T-helper 1 cell treated with Interleukin-12 subunit alpha and Interleukin-12 subunit beta and Interleukin-4 antibody, amounts not matched to agents 30 μg/mL and 1 μg/mL, for 36 hours (primary cell): ENCODE results near the gene TIMM10.

ENCODE experiments used
- H3K27ac Mint-ChIP-seq: one replicate; pipeline ENCODE4 v1.8.0; 2021; ENCODE audit warnings: mild to moderate bottlenecking, mixed read lengths
- H3K27me3 Mint-ChIP-seq: one replicate; pipeline ENCODE4 v1.8.0; 2021; ENCODE audit warnings: low read depth, mixed read lengths
- H3K36me3 Mint-ChIP-seq: one replicate; pipeline ENCODE4 v1.8.0; 2021; ENCODE audit warnings: low read depth, mixed read lengths
- H3K4me1 Mint-ChIP-seq: one replicate; pipeline ENCODE4 v1.8.0; 2021; ENCODE audit warnings: low read depth, mixed read lengths
- H3K4me3 Mint-ChIP-seq: one replicate; pipeline ENCODE4 v1.8.0; 2021; ENCODE audit warnings: mild to moderate bottlenecking, moderate library complexity, mixed read lengths
- H3K9me3 Mint-ChIP-seq: one replicate; pipeline ENCODE4 v1.8.0; 2021; ENCODE audit warnings: mixed read lengths

TIMM10 gene

DNA sequence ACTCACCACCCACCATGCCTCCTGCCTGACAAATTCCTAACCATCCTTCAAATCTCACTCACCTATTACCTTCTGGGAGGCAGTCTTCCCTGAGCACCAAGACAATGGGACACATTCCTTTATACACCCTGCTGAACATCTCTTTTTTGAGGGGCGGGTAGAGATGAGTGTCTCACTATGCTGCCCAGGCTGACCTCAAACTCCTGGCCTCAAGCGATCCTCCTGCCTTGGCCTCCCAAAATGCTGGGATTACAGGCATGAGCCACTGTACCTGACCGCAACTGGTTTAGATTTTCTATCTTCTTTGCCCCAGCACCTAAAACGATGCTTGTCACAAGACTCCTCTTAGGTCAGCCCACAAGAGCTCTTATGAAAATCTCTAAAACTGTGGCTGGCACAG lies 7.1 kb downstream of the TIMM10 start:
- no peaks in the 10 kb centered on the region for H3K27me3 Mint-ChIP-seq
- H3K36me3 Mint-ChIP-seq = peaks cover 10% of the 10 kb centered on the region
- H3K4me3 Mint-ChIP-seq = no peak overlapping the region
- no peaks in the 10 kb centered on the region for H3K9me3 Mint-ChIP-seq
- H3K4me1 Mint-ChIP-seq = peaks cover 11% of the 10 kb centered on the region
- H3K27ac Mint-ChIP-seq = no peak overlapping the region

GRCh38 chr11:57521116-57521515 lies 9.4 kb downstream of the TIMM10 start:
- peaks cover 4% of the 10 kb centered on the region for H3K27me3 Mint-ChIP-seq
- H3K36me3 Mint-ChIP-seq = peaks cover 5% of the 10 kb centered on the region
- H3K4me3 Mint-ChIP-seq = no peak overlapping the region
- H3K27ac Mint-ChIP-seq = no peak overlapping the region
- no peaks in the 10 kb centered on the region for H3K9me3 Mint-ChIP-seq
- H3K4me1 Mint-ChIP-seq = peaks cover 1% of the 10 kb centered on the region

- peaks cover 8% of the 10 kb centered on the region for H3K27me3 Mint-ChIP-seq
- H3K9me3 Mint-ChIP-seq = no peaks in the 10 kb centered on the region
- H3K36me3 Mint-ChIP-seq = no peaks in the 10 kb centered on the region
- H3K27ac Mint-ChIP-seq = peak overlapping the region; percentile 83
- peaks cover 15% of the 10 kb centered on the region for H3K4me1 Mint-ChIP-seq
- H3K4me3 Mint-ChIP-seq = peak overlapping the region; percentile 87
These were observed 14.5 kb downstream of the TIMM10 start for GRCh38 chr11:57516061-57516443.

DNA sequence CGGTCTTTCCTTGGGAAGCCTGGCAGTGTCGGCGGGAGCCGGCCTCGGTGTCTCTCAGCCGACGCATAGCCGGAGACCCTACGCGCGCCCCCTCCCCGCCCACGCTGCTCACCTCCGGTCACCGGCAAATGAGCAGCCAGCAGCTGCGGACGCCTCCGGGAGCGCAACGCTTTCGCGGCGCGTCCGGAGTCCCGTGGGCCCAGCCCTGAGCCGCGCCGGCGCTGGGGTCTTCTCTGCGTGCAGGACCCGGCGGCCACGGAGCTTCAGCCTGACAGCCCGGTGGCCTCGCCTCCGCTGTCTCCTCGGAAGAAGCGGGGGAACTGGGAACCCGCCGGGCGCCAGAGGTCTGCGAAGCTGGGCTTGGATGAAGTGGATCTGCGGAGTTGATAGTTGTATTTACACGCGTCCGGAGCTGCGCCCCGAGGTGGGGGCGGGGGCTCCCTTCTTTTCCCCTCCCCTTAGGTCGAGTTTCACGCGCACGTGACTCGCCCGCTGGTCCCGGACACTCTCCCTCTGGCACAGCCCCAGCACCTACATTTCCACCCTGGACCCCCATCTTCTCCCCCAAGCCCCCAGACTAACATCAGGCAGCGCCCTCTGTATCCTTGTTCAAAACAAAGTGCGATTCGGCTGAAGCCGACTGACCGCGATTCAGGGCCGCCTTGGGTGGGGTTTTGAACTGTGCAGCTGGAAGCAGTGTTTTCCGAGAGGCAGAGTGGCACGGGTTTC lies 15.1 kb downstream of the TIMM10 start, which contains the start of gene SLC43A1:
Gene SLC43A1, minus strand, starts transcription at position 371 of the 729 bp plus-strand sequence. CDS start 1,591 bp downstream, outside the sequence.
- Mint-ChIP-seq H3K27ac (peak within 1 kb of the TSS; percentile 83), H3K9me3 (no peaks in the 10 kb centered on the region), H3K4me1 (peaks cover 15% of the 10 kb centered on the region), H3K27me3 (peaks cover 8% of the 10 kb centered on the region), H3K4me3 (peak within 1 kb of the TSS; percentile 99), H3K36me3 (no peaks in the 10 kb centered on the region)

DNA sequence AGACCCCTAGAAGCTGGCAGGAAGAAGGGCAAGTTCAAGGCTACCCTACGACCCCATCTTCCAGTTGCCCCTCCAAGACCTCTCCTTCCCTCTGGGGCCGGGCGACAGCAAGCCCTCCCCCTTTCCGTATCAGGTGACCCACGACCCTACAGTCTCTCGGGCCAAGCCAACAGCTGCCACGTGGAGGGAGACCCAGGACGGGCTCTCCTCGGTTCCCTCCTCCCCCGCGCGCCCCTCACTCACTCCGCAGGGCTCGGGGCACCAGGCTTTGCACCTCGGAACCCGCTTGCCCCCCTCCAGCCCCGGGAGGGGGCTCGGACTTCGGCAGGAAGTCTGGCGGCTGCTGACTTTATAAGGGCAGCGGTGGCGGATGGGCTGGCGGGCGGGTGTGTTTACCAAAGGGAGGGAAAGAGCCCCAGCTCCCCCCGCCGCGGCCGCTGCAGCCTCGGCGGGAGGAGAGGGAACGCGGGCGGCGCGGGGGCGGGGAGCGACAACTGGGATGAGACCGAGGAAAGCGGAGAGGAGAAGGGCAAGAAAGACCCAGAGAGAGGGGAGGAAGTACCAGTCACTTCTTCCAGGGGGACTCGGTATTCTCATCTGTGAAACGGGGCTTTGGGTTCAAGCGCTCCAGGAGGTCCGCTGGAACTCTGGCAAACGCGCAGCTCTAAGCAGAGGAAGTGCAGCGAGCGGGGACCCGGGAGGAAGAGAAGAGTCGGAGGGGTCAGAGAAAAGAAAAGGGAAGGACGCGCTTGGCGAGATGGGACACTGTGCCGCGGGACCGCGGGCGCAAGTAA lies 15.8 kb downstream of the TIMM10 start:
- H3K9me3 Mint-ChIP-seq = no peaks in the 10 kb centered on the region
- peak overlapping the region; percentile 99 for H3K4me3 Mint-ChIP-seq
- H3K27me3 Mint-ChIP-seq = peaks cover 8% of the 10 kb centered on the region
- no peaks in the 10 kb centered on the region for H3K36me3 Mint-ChIP-seq
- peak overlapping the region; percentile 81 for H3K27ac Mint-ChIP-seq
- H3K4me1 Mint-ChIP-seq = peaks cover 17% of the 10 kb centered on the region

DNA sequence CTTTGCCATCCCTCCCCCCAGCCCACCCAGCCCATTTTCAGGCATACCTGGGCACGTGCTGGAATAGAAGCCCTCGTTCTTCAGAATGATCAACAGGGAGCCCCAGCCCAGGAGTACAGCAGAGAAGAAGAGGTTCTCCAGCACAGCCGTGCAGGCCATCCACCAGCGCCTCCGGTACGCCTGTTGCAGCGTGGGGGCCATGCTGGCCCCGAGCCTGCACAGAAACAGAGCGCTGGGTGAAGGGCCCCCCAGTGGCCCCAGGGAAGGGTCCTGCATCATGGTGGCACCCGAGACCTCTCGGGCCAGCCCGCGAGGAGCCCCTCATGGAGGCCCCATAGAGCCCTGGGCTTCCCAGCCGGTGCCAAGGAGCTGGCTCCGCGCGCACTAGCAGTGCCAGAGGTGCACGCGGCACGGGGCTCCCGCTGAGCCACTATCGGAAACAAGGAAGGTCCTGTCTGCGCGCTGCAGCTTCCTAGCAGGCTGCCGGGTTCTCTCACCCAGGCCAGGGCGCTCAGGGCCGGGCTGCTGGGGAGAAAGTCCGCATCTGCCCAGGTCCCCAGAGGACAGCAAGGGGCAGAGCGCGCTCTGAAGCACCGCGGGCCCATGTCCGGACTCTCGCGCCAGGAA lies 16.5 kb downstream of the TIMM10 start:
- Mint-ChIP-seq H3K27me3 (peaks cover 8% of the 10 kb centered on the region), H3K9me3 (no peaks in the 10 kb centered on the region), H3K4me1 (peaks cover 17% of the 10 kb centered on the region), H3K4me3 (peak overlapping the region; percentile 99), H3K27ac (peak overlapping the region; percentile 59), H3K36me3 (no peaks in the 10 kb centered on the region)

DNA sequence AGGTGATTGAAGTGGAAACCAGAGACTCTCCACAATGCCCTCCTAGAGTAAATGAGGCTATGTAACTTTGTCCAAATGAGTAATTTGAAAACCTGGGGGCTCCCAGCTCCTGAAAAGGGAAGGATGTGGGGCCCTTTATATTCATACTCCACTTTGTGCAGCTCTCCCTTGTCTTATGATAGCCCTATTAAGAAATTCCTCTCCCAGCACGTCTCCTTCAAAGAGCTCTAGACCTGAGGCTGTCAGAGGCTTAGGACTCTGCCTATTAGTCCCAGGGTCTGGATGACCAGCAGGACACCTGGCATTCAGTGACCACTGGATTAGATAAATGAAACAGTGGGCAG lies 17.1 kb downstream of the TIMM10 start:
- Mint-ChIP-seq H3K4me1 (peaks cover 17% of the 10 kb centered on the region), H3K27me3 (peaks cover 8% of the 10 kb centered on the region), H3K27ac (no peak overlapping the region), H3K9me3 (no peaks in the 10 kb centered on the region), H3K4me3 (peak overlapping the region; percentile 66), H3K36me3 (no peaks in the 10 kb centered on the region)

DNA sequence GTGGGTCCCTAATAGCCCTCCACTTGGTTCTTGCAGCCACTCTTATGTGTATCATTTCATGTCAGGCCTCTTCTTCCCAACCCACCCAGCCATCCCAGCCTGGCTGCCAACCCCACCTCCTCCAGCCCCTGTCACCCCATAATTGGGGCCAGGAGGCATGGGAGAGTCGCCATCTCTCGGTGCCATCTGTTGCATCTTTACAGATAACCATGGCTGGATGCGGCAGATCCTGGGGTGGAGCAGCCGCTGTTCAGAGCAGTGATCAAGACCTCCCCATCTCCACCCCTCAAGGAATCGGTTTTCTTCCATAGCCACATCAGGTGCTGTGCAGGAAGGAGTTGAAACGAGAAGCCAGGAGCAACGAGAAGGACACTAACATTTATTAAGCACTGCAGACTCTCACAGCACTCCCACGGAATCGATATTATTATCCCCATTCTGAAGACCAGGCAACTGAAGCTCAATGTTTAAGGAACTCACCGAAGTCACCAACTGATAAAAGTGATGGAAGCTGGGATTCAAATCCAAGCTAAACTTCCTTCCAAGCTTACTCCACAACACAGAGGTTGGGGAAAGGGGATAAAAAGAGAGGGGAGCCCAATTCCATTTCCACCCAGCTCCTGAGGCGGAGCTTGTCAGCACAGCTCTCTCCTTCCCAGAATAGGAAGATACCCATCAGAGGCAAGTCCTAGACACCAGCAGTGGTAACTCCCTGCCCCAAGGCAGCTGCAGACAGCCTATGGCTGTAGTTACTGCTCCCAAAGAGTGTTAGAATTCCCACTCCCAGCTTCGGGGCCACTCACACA lies 17.7 kb downstream of the TIMM10 start:
- Mint-ChIP-seq H3K36me3 (no peaks in the 10 kb centered on the region), H3K27me3 (peaks cover 8% of the 10 kb centered on the region), H3K9me3 (no peaks in the 10 kb centered on the region), H3K27ac (no peak overlapping the region), H3K4me3 (no peak overlapping the region), H3K4me1 (peaks cover 17% of the 10 kb centered on the region)

DNA sequence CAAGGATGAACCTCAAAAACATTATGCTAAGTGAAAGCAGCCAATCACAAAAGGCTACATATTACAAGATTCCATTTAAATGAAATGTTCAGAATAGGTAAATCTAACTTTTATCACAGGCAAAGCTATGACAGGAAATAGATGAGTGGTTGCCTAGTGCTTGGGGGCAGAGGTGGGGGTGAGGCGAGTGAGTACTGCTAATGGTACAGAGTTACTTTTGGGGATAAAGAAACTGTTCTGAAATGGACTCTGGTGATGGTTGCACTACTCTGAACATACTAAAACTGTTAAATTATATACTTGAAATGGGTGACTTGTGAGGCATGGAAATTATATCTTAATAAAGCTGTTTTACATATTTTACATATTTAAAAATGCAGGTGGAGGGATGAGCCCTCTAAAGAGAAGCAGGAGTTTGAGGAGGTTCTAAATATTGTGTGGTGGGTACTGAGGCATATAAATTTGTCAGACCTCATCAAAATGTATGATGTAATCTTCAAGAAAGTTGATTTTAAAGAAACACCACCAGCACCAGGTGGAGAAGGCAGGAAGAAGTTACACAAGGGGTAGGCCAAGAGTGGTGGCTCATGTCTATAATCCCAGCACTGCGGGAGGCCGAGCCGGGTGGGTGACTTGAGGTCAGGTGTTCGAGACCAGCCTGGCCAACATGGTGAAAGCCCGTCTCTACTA lies 18.7 kb downstream of the TIMM10 start:
- no peaks in the 10 kb centered on the region for H3K9me3 Mint-ChIP-seq
- H3K27ac Mint-ChIP-seq = peak overlapping the region; percentile 13
- peaks cover 8% of the 10 kb centered on the region for H3K27me3 Mint-ChIP-seq
- H3K4me3 Mint-ChIP-seq = no peak overlapping the region
- H3K4me1 Mint-ChIP-seq = peaks cover 17% of the 10 kb centered on the region
- no peaks in the 10 kb centered on the region for H3K36me3 Mint-ChIP-seq

DNA sequence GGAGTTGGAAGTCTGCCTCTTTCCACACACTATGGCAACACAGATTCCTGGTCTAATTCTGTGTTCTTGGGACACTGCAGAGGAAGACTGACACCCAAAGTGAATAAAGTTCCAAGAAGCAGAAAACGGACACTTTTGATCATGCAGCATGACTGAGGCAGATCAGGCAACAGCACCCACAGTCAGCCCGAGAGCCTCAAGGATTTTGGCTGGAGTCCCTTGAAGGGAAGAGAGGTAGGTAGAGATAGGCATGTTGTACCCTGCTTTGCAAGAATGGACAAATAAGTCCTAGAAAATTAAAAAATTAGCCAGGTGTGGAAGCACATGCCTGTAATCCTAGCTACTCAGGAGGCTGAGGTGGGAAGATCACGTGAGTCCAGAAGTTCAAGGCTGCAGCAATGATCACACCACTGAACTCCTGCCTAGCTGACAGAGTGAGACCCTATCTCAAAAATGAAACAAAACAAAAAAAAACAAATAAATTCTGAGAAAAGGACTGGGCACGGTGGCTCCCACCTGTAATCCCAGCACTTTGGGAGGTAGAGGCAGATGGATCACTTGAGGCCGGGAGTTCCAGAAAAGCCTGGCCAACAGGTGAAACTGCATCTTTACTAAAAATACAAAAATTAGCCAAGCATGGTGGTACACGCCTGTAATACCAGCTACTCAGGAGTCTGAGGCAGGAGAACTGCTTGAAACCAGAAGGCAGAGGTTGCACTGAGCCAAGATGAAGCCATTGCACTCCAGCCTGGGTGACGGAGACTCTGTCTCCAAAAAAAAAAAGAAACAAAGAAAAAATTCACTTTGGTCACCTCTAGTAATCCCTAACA lies 22.0 kb downstream of the TIMM10 start:
- H3K36me3 Mint-ChIP-seq = no peaks in the 10 kb centered on the region
- H3K27me3 Mint-ChIP-seq = no peaks in the 10 kb centered on the region
- H3K27ac Mint-ChIP-seq = no peak overlapping the region

DNA sequence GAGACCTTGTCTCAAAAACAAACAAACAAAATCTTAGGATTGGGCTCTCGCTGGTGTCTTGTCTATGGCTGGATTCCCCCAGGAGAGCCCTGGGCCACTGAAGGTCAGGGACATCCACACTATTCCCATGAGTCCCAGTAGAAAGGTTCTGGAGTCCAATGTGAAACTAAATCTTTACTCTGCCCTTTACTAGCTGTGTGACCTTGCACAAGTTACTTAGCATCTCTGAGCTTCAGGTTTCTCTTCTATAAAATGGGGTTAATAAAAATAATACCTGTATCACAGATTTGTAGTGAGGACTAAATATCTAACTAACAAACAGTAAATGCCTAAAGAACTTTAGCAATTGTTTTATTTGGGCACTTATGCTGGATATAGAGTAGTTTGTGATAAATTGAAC lies 24.0 kb downstream of the TIMM10 start:
- H3K9me3 Mint-ChIP-seq = no peaks in the 10 kb centered on the region
- H3K4me1 Mint-ChIP-seq = peaks cover 2% of the 10 kb centered on the region
- H3K27me3 Mint-ChIP-seq = no peaks in the 10 kb centered on the region
- no peak overlapping the region for H3K27ac Mint-ChIP-seq
- no peak overlapping the region for H3K4me3 Mint-ChIP-seq
- no peaks in the 10 kb centered on the region for H3K36me3 Mint-ChIP-seq

More for the DNA sequence above, 22.0 kb downstream of the TIMM10 start:
- H3K4me1 Mint-ChIP-seq = peaks cover 8% of the 10 kb centered on the region
- no peaks in the 10 kb centered on the region for H3K9me3 Mint-ChIP-seq
- no peak overlapping the region for H3K4me3 Mint-ChIP-seq

GRCh38 chr11:57504511-57504910 lies 26.0 kb downstream of the TIMM10 start:
- Mint-ChIP-seq H3K4me1 (no peaks in the 10 kb centered on the region), H3K27ac (no peak overlapping the region), H3K9me3 (no peaks in the 10 kb centered on the region), H3K27me3 (no peaks in the 10 kb centered on the region), H3K4me3 (no peak overlapping the region), H3K36me3 (peaks cover 5% of the 10 kb centered on the region)

DNA sequence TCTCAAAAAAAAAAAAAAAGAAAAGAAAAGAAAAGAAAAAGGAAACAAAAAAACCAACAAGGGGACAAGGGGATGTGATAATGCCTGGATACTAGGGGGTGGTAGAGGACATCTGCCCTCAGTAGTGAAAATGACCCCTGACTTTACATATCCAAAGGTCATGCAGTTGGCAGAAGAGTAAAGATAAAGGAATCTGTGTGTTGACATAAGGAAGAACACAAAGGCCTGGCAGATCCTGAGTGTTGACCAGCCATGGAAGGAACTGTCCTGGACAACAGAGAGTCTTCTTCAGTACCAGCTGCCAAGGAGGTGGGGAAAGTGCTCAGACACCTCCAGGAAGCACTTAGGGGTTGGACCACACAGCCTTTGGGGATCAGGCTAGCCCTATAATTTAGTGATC lies 27.7 kb downstream of the TIMM10 start:
- no peak overlapping the region for H3K27ac Mint-ChIP-seq
- H3K4me3 Mint-ChIP-seq = no peak overlapping the region
- peaks cover 5% of the 10 kb centered on the region for H3K36me3 Mint-ChIP-seq
- no peaks in the 10 kb centered on the region for H3K4me1 Mint-ChIP-seq
- no peaks in the 10 kb centered on the region for H3K9me3 Mint-ChIP-seq
- H3K27me3 Mint-ChIP-seq = no peaks in the 10 kb centered on the region
